HG02943 (cell line): ENCODE results near the gene DOCK1.

Experiments
- ATAC-seq: cut with Tn5 transposase; IDR thresholded peaks from one replicate; pipeline ENCODE4 v1.9.1; 2021; ENCODE audit warnings: mild to moderate bottlenecking, low read depth, moderate library complexity; ENCODE audit not compliant: unreplicated experiment

DOCK1 gene

GRCh38 chr10:127463548-127463947, 558.3 kb downstream of the DOCK1 start:
- no peak for ATAC-seq

- no peak for ATAC-seq
These were observed 559.3 kb downstream of the DOCK1 start for GRCh38 chr10:127464561-127464960.

GRCh38 chr10:127467811-127468210, 562.6 kb downstream of the DOCK1 start:
- no peak for ATAC-seq

DNA sequence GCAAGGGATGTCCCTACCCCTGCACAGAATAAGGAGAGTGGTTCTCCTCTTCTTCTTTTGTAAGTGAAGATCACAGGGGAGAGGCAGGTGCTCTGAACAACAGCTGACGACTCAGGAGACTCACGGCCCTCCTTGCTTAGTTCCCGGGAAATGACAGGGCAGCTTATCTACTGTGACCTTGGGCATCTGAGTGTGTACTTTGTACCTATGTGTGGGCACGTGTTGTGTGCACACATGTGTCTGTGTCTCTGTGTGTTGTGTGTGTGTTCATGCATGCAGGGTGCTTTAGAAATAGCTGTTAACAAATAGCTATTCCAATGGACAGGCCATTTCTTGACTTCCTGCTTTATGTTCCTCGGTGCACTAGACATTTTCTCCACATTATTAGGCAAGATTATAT, 563.4 kb downstream of the DOCK1 start:
- ATAC-seq: no peak

- no peak for ATAC-seq
These were observed 565.7 kb downstream of the DOCK1 start for GRCh38 chr10:127470911-127471310.

GRCh38 chr10:127472976-127473375, 567.7 kb downstream of the DOCK1 start:
- no peak for ATAC-seq

GRCh38 chr10:127474501-127474900, 569.3 kb downstream of the DOCK1 start:
- ATAC-seq: no peak

DNA sequence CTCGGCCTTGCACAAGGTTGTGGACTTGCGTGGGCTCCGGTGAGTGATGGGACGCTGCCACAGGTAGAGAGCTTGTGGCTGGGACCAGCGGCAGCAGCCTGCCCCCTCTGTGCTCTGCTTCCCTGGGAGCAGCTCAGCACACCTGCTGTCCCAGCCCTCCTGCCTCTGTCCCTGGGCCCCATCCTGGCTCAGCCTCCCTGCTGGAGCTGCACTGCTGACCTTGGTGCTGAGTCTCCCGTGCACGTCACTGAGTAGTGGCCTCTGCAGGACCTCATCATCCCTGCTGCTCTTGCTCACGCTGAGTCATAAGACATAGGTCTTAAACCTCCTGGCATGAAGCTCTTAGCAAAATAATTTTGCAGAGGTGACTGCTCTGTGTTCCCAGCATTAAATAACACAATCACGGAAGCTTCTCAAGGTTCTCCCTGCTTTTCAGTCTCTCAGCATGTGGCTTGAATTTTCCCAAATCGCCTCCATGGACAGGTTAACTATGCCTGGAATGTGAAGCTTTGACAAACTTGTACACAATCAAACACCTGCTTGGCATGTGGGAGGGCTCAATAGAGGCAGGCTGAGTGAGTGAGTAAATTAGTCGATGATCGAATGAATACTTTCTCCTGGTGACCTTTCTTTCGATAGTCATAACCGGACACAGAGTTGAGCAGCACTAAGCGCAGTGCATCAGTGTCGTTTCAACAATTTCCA, 580.1 kb downstream of the DOCK1 start:
- no peak for ATAC-seq

DNA sequence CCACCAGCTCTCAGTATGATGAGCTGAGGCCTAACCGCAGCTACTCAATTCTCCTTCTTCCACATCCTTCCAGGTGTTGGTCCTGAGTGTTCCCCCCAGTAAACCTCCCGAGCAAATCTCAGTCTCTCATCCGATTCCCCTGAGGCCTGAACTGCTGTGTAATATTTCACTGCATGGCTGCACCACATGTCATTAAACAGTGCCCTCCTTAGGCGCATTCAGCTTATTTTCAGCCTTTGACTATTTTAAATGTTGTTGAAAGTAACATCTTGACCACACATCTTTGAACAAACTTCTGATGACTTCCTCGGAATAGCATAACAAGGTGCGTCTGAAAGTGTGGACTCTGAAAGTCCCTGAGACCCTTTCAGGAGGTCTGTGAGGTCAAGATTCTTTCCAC, 581.1 kb downstream of the DOCK1 start:
- ATAC-seq: no peak

GRCh38 chr10:127492607-127493250, 587.5 kb downstream of the DOCK1 start:
- no peak for ATAC-seq

- no peak for ATAC-seq
These were observed 590.8 kb downstream of the DOCK1 start for GRCh38 chr10:127496035-127496434.

- no peak for ATAC-seq
These were observed 592.5 kb downstream of the DOCK1 start for GRCh38 chr10:127497685-127498084.

- ATAC-seq: no peak
These were observed 592.9 kb downstream of the DOCK1 start for GRCh38 chr10:127498087-127498486.

DNA sequence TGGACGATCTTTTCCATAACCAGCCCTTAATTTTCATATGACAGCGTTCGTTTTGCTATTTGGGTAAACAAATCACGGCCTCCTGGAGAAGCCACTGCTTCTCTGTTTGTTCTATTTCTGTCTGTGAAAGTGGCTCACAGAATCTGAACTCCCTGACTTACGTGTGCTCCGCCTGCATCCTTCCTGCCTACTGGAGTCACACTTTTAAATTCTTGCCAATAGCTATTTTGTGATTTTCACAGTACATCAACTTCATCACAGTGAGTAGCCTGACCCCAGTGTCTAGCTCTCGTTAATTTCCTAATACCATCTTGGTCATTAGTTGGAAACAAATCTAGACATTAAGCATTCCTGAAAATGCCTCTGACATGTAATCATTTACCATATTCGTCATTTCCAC, 594.9 kb downstream of the DOCK1 start:
- no peak for ATAC-seq
